Lower leg skin (tissue), 4 donors: ENCODE results near the gene DUSP10. TPM values are rescaled to one million over a fixed set of nuclear protein-coding genes. Genes with fewer than 3 reads are reported as not detected.

Source experiments
- DNase-seq, 2 donors: peaks; one replicate each; pipeline ENCODE4 v3.0.0-alpha.2; 2019; ENCODE audit warnings: low spot score in 2 of 2
- H3K4me3 ChIP-seq: fragments of 200-600 bp; sonication (generic); 2 replicates; pipeline ENCODE4 v1.5.1; 2017; ENCODE audit warnings: mild to moderate bottlenecking, low read depth; ENCODE audit not compliant: poor library complexity, severe bottlenecking
- POLR2A ChIP-seq, 2 donors: fragments of 450-650 bp; IDR thresholded peaks; one replicate each; pipeline ENCODE4 v1.6.1; 2016 to 2017; ENCODE audit warnings: antibody characterized with exemption in 2 of 2, mild to moderate bottlenecking in 1 of 2, moderate library complexity in 1 of 2
- WGBS, 2 donors: methylation state at CpG; one replicate each; pipeline ENCODE4 v1.1.5; 2018; 5-methylcytosine and 5-hydroxymethylcytosine counted together
- intact Hi-C: fragments of 100-400 bp; cut with DNase I; formaldehyde crosslinking; loops from one replicate; pipeline ENCODE4 v1.15.0; 2023; ENCODE audit warnings: low total_unique reads
- total RNA-seq, 4 donors: library from RNA; depleted of rRNA; stranded (reverse); fragments of >200 nt; gene quantifications; one replicate each; pipeline ENCODE4 v1.1.0, GENCODE V29; 2016
- TF ChIP-seq, protein P1 (sequence below), 3 donors: fragments of 450-650 bp; IDR thresholded peaks; one replicate each; pipeline ENCODE4 v1.5.1; 2016; ENCODE audit warnings: antibody characterized with exemption in 3 of 3, mild to moderate bottlenecking in 3 of 3, moderate library complexity in 2 of 3

DUSP10 gene
- total RNA-seq, 4 donors from 2014 or later: 11.8 to 20.9 (median 14.6) TPM

DNA sequence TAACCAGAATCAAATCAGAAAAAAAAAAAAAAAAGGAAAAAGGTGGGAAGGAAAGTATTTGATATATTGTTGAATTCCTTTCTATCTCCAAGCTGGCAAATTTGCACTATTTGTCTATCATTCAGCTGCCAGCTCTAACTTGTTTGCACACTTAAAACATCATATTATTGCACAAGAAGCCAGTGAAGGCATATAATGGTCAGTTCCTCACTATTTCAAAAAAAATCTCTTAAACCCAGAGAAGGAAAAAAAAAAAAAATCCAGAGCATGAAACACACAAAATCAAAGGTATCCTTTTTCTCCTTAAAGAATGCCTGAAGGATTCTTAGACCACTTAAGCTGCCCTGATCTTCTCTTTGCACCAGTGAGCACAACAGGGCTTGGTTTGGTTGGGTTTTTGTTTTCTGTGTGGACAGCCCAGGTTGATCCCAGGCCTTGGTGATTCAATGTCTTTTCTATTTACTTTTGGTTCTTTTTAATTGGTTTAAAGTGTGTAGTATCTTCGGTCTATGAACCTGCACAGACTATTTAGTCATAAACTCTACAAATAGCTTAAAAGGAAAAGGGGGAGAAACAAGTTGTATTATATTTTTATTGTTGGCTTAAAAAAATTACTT lies 40.2 kb downstream of the DUSP10 start:
- 91 to 92% methylated on average over 1 of the region's 1 CpG for WGBS, 2 donors
- no peak for DNase-seq
- no peak overlapping the region for H3K4me3 ChIP-seq
- intact Hi-C loops: loop anchor here (10.0 kb wide), 1 partner anchor 97 kb away; no protein-coding TSS in a partner anchor
- no peak for TF ChIP-seq POLR2A (IDR thresholded peaks at IDR 0.05)
- TF ChIP-seq, protein P1, sequence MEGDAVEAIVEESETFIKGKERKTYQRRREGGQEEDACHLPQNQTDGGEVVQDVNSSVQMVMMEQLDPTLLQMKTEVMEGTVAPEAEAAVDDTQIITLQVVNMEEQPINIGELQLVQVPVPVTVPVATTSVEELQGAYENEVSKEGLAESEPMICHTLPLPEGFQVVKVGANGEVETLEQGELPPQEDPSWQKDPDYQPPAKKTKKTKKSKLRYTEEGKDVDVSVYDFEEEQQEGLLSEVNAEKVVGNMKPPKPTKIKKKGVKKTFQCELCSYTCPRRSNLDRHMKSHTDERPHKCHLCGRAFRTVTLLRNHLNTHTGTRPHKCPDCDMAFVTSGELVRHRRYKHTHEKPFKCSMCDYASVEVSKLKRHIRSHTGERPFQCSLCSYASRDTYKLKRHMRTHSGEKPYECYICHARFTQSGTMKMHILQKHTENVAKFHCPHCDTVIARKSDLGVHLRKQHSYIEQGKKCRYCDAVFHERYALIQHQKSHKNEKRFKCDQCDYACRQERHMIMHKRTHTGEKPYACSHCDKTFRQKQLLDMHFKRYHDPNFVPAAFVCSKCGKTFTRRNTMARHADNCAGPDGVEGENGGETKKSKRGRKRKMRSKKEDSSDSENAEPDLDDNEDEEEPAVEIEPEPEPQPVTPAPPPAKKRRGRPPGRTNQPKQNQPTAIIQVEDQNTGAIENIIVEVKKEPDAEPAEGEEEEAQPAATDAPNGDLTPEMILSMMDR (IDR thresholded peaks at IDR 0.05): no peak

DNA sequence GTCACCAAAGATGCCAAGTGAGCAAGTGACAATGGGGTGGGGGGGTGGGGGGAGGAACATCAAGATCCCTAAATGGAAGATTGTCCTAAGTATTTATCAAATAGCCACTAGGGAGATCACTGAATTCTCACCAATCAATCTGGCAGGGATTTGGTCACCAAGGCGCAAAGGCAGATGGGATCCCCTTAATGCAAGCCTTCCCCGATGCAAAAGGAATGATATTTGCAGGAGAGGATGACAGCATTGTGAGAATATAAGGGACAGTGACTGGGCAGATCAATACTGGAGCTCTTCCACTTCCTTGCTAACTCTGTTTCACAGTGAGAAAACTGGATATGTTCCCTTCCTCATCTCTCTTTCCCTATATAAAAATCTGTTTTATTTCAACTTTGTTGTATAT lies 40.9 kb downstream of the DUSP10 start:
- no peak overlapping the region for H3K4me3 ChIP-seq
- no peak for DNase-seq
- 48 to 65% methylated on average over 2 of the region's 2 CpGs for WGBS, 2 donors
- intact Hi-C loops: loop anchor here (10.0 kb wide), 1 partner anchor 96 kb away; no protein-coding TSS in a partner anchor
- no peak for TF ChIP-seq POLR2A (IDR thresholded peaks at IDR 0.05)
- TF ChIP-seq, protein P1 (IDR thresholded peaks at IDR 0.05): no peak

DNA sequence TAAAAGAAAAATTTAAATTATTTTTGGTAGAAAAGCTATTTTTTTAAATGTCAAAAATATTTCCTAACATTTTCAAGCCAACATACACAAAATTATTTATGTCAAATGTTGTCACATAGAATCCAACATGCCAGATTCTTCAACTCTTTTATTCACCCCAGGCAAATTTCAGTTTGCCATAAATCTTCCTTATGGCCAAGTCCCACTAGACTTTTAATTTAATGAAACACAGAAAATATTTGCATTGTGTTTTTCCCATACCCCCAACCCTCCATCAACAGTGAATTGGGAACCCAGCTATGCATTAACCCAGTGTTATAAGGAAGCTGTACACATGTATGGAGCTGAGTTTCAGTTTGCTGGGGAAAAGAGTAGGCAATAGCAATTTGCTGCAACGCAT lies 41.4 kb downstream of the DUSP10 start:
- H3K4me3 ChIP-seq: no peak overlapping the region
- intact Hi-C loops: loop anchor here (10.0 kb wide), 1 partner anchor 96 kb away; no protein-coding TSS in a partner anchor
- 92% methylated on average over 1 of the region's 1 CpG for WGBS, 2 donors
- DNase-seq: no peak
- no peak for TF ChIP-seq POLR2A (IDR thresholded peaks at IDR 0.05)
- TF ChIP-seq, protein P1 (IDR thresholded peaks at IDR 0.05): no peak

DNA sequence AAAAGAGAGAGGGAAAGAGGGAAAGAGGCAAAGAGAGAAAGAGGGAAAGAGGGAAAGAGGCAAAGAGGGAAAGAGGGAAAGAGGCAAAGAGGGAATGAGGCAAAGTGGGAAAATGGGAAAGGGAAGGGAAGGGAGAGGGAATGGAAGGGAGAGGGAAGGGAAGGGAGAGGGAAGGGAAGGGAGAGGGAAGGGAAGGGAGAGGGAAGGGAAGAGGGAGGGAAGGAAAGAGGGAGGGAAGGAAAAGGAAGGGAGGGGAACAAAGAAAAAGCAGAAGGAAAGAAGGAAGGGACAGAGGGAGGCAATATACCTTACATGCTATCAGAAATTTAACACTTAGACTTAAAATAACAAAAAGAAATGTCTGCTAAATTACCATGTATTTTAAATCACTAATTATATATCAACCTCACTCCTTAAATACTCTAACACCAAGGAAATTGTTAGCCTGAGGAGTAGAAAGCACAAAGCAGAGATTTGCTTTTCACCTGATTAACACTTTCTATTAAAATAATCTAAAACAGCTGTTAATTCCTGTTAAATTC lies 41.8 kb downstream of the DUSP10 start:
- TF ChIP-seq, protein P1 (IDR thresholded peaks at IDR 0.05): no peak
- no peak for TF ChIP-seq POLR2A (IDR thresholded peaks at IDR 0.05)
- H3K4me3 ChIP-seq: no peak overlapping the region
- no peak for DNase-seq
- intact Hi-C loops: loop anchor here (10.0 kb wide), 1 partner anchor 95 kb away; no protein-coding TSS in a partner anchor

DNA sequence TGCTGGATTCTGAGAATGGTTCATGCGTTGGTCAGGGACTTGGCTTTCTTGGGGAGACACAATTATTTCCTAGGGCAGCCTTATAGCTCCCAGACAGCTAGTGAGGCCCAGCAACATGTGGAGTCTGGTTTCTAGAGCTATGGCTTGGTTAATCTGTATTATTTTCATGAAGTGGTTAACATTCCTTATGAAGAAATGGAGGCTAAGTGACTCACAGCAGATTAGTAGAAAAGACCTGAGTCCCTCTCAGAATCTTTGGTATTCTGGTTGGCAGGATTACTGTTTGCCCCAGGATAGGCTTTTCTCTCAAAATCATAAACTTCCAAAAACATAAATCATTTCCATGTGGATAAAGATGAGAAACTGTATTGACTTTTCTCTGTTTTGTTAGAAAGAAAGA lies 42.3 kb downstream of the DUSP10 start:
- TF ChIP-seq POLR2A (IDR thresholded peaks at IDR 0.05): no peak
- TF ChIP-seq, protein P1 (IDR thresholded peaks at IDR 0.05): no peak
- intact Hi-C loops: no loop called here
- DNase-seq: no peak
- 78 to 84% methylated on average over 1 of the region's 1 CpG for WGBS, 2 donors
- H3K4me3 ChIP-seq: no peak overlapping the region
